Activated CD8-positive, alpha-beta T cell treated with anti-CD3 and anti-CD28 coated beads, Interleukin-2, amount 10 ng/mL, durations not matched to agents 7 days and 5 days (primary cell): ENCODE results near the gene MPP2. TPM values are rescaled to one million over a fixed set of nuclear protein-coding genes. Genes with fewer than 3 reads are reported as not detected.

Experiments used
- ATAC-seq: fragments of 150-1000 bp; cut with Tn5 transposase; one replicate; pipeline ENCODE4 v1.10.0; 2021; ENCODE audit warnings: moderate library complexity
- CTCF ChIA-PET: fragments of 350-600 bp; sonication (Branson Sonifier 250); formaldehyde crosslinking; loops from one replicate; lab custom pipeline; 2021; ENCODE audit warnings: antibody characterized with exemption; lab: Charles Lee
- POLR2A ChIA-PET: fragments of 350-600 bp; sonication (Branson Sonifier 250); formaldehyde crosslinking; loops from one replicate; lab custom pipeline; 2021; ENCODE audit warnings: antibody characterized with exemption; lab: Charles Lee
- DNase-seq: peaks from one replicate; pipeline ENCODE4 v3.0.0-alpha.2; 2020
- H3K27ac Mint-ChIP-seq: one replicate; pipeline ENCODE4 v1.8.0; 2021; ENCODE audit warnings: mild to moderate bottlenecking, mixed read lengths
- H3K27me3 Mint-ChIP-seq: one replicate; pipeline ENCODE4 v1.8.0; 2021; ENCODE audit warnings: low read depth, mixed read lengths
- H3K36me3 Mint-ChIP-seq: one replicate; pipeline ENCODE4 v1.8.0; 2021; ENCODE audit warnings: low read depth, mixed read lengths
- H3K4me1 Mint-ChIP-seq: one replicate; pipeline ENCODE4 v1.8.0; 2021; ENCODE audit warnings: low read depth, mixed read lengths
- H3K4me3 Mint-ChIP-seq: one replicate; pipeline ENCODE4 v1.8.0; 2021; ENCODE audit warnings: mild to moderate bottlenecking, mixed read lengths
- H3K9me3 Mint-ChIP-seq: one replicate; pipeline ENCODE4 v1.8.0; 2022; ENCODE audit warnings: mixed read lengths; ENCODE audit not compliant: insufficient read depth
- total RNA-seq, 2 experiments: library from RNA; stranded (reverse); gene quantifications; one replicate each; pipeline ENCODE4 v1.2.3, GENCODE V29; 2021

MPP2 gene
- total RNA-seq, 2 experiments from 2014 or later, result 1.2 to 1.8 TPM

DNA sequence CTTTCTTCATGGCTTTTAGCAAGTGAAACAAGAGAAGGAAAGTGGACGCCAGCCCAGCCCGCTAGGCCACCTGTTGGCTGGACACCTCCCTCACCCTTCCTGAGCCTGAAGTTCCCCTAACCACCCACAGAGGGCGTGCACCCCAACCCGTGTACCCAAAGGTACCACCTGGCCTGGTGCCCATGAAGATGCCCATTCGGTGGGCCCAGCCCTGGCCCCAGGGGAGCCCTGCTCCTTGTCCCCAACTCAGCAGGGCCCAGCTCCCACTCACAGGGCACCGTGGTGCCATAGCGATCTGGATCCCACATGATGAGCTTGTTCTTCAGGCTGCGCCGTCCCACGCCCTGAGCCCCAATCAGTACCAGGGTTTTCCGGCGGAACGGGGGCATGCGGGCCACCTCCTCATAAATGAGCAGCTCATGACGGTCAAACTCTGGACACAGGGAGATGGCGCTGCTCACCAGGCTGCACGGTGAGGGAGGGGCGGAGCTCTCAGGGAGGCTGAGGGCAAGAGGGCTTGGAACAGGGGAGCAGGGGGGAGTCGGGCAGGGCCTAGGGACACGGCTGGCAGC lies 26.8 kb downstream of the MPP2 start:
- peak; percentile 59 for ATAC-seq
- Mint-ChIP-seq H3K36me3 (no peaks in the 10 kb centered on the region), H3K27ac (no peak overlapping the region), H3K9me3 (no peaks in the 10 kb centered on the region), H3K27me3 (peaks cover 2% of the 10 kb centered on the region), H3K4me1 (peaks cover 2% of the 10 kb centered on the region), H3K4me3 (no peak overlapping the region)
- DNase-seq, result peak; percentile 57
- POLR2A ChIA-PET, result interaction anchor here (0.6 kb wide), 1 partner anchor 408 kb away, joined by 3 read pairs; no protein-coding TSS in a partner anchor
- CTCF ChIA-PET, result interaction anchor here (0.8 to 4.7 kb wide), 16 partner anchors 9 to 243 kb away, joined by 3 to 38 read pairs (median 4); partner anchors contain the start of gene HDAC5

GRCh38 chr17:43879723-43880419 lies 27.5 kb downstream of the MPP2 start:
- ChIA-PET POLR2A (interaction anchor here (0.6 kb wide), 1 partner anchor 409 kb away, joined by 3 read pairs; no protein-coding TSS in a partner anchor), CTCF (interaction anchor here (1.0 to 4.7 kb wide), 16 partner anchors 9 to 244 kb away, joined by 3 to 38 read pairs (median 4); partner anchors contain the start of genes HDAC5 and PPY)
- no peak for DNase-seq

DNA sequence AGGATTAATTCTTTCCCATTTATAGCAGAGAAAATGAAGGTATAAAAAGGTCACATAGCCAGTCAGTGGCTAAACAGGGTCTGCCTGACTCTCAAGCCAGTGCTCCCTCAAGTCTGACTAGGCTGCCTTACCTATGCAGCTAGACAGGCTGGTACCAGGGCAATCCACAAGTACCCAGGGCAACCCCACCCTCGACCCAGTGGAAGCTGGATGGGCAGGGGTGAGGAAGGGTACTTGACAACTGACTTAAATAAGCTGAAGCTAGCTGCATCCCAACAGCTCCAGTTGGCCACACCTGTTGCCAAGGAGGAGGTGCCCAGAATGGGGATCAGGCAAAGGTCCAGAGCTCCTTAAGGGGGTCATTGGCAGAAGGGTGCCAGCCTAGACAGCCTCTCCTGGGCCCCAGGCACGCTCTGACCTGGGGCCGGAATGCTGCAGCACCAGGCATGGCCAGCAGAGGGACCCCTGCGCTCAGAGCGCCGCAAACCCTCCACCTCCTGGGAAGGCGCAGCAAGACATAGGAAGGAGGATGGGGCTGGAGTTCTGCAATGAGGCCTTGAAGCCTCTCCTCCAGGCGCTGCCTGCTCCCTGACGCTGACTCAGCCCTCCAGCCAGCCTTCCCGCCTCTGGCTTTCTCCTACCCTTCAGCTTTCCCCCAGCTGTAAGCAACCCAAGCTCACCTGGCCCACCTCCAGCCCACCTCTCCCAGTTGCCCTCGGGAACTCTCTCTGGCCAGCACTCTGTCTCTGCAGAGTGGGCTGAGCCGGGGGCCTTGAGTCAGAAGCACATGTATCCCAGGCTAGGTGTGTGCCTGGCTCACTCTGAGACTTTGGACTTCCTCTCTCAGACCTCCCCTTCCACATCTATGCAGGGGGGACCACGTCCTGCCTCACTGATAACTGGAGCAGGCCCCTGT lies 28.8 kb downstream of the MPP2 start:
- ChIA-PET CTCF (interaction anchor here (0.7 to 4.7 kb wide), 25 partner anchors 11 to 498 kb away, joined by 3 to 38 read pairs (median 6); partner anchors contain the start of genes ETV4, MPP2 and PPY), POLR2A (no interaction called here)
- Mint-ChIP-seq H3K9me3 (no peaks in the 10 kb centered on the region), H3K4me1 (peaks cover 2% of the 10 kb centered on the region), H3K36me3 (no peaks in the 10 kb centered on the region), H3K27ac (no peak overlapping the region), H3K27me3 (peaks cover 2% of the 10 kb centered on the region), H3K4me3 (no peak overlapping the region)
- DNase-seq (peak; percentile 70), ATAC-seq (peak; percentile 83)

More at GRCh38 chr17:43879723-43880419, 27.5 kb downstream of the MPP2 start:
- no peak overlapping the region for H3K4me3 Mint-ChIP-seq
- H3K36me3 Mint-ChIP-seq, result no peaks in the 10 kb centered on the region
- no peak overlapping the region for H3K27ac Mint-ChIP-seq
- H3K27me3 Mint-ChIP-seq, result peaks cover 2% of the 10 kb centered on the region
- ATAC-seq, result no peak
- H3K4me1 Mint-ChIP-seq, result peaks cover 2% of the 10 kb centered on the region
- H3K9me3 Mint-ChIP-seq, result no peaks in the 10 kb centered on the region

DNA sequence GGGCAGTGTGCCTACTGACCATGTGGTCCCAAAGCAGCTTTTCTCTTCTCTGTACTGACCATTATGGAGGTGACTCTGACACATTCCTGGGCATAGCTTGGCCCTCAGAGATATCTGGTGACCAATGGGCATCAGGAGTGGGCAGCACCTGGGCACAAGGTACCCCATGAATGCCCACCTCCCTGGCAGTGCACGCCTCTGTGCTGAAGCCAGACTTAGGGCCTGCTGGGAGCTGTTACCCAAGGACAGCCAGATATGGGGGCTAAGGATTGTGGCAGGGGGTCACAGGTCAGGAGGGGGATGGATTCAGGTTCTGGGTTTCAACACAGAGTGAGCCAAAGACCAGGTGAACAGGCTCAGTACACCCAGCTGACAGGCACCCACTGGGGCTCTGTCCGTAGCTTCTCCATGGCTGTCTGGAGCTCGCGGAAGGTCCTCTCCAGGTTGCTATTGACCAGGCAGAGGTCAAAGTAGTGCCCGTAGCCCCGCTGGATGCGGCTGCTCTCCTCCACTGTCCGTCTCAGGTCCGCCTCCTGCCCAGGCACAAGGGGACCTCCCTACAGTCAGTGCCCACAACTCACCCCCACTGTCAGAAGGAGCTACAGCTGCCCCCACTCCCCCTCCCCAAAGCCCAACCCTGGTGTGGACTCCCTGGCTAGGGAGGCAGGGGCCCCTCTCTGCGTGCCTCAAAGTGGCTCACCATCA lies 29.7 kb downstream of the MPP2 start:
- ChIA-PET CTCF (interaction anchor here (0.9 to 4.7 kb wide), 21 partner anchors 10 to 499 kb away, joined by 3 to 38 read pairs (median 7); partner anchors contain the start of genes ETV4, MPP2 and PPY), POLR2A (no interaction called here)
- no peaks in the 10 kb centered on the region for H3K36me3 Mint-ChIP-seq
- no peaks in the 10 kb centered on the region for H3K9me3 Mint-ChIP-seq
- no peak overlapping the region for H3K27ac Mint-ChIP-seq
- peaks cover 6% of the 10 kb centered on the region for H3K27me3 Mint-ChIP-seq
- H3K4me3 Mint-ChIP-seq, result no peak overlapping the region
- DNase-seq (no peak), ATAC-seq (no peak)
- peaks cover 2% of the 10 kb centered on the region for H3K4me1 Mint-ChIP-seq

- H3K4me1 Mint-ChIP-seq, result peaks cover 2% of the 10 kb centered on the region
- H3K4me3 Mint-ChIP-seq, result no peak overlapping the region
- ChIA-PET CTCF (interaction anchor here (1.3 to 4.7 kb wide), 8 partner anchors 9 to 167 kb away, joined by 3 to 38 read pairs (median 14); partner anchors contain the start of gene MPP2), POLR2A (no interaction called here)
- H3K36me3 Mint-ChIP-seq, result no peaks in the 10 kb centered on the region
- H3K27ac Mint-ChIP-seq, result no peak overlapping the region
- no peaks in the 10 kb centered on the region for H3K9me3 Mint-ChIP-seq
- DNase-seq, result no peak
- H3K27me3 Mint-ChIP-seq, result peaks cover 11% of the 10 kb centered on the region
- no peak for ATAC-seq
Observed at GRCh38 chr17:43877031-43877430, 30.3 kb downstream of the MPP2 start.

DNA sequence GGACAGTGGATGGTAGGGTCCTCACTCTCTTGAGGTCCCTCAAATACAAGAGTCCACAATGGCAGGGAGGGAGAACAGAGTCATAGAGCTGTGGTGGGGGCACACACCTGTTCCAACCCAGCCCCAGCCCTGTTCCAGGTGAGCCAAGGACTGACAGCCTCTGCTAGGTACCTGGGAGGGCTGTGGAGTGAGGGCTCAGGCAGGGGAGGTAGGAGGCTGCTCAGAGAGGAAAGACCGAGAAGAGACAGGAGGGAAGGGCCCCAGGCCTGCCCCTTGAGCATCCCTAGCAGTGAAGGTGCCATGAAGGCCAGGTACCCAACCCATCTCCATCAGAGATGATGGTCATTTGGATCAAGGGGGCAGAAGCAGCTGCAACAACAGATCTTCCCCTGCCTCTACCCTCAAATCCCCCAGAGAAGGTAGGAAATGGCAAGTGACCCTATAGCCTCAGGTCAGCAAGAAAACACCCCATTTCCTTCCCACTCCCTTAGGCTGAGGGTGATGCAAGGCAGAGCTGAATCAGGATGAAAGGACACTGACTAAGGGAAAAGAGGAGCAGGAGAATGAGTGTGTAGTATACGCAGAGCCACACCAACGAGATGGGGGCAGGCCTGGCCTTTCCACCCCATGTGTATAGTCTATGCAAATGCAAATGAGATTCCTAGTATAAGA lies 31.7 kb downstream of the MPP2 start:
- Mint-ChIP-seq H3K4me1 (peaks cover 2% of the 10 kb centered on the region), H3K36me3 (no peaks in the 10 kb centered on the region), H3K9me3 (no peaks in the 10 kb centered on the region), H3K27ac (no peak overlapping the region), H3K4me3 (no peak overlapping the region), H3K27me3 (peaks cover 11% of the 10 kb centered on the region)
- POLR2A ChIA-PET, result no interaction called here
- ATAC-seq (no peak), DNase-seq (no peak)
- CTCF ChIA-PET, result no interaction called here

- H3K36me3 Mint-ChIP-seq, result no peaks in the 10 kb centered on the region
- ChIA-PET CTCF (no interaction called here), POLR2A (no interaction called here)
- peaks cover 14% of the 10 kb centered on the region for H3K27me3 Mint-ChIP-seq
- DNase-seq, result no peak
- H3K27ac Mint-ChIP-seq, result no peak overlapping the region
- no peak for ATAC-seq
- H3K9me3 Mint-ChIP-seq, result no peaks in the 10 kb centered on the region
- no peak overlapping the region for H3K4me3 Mint-ChIP-seq
- peaks cover 2% of the 10 kb centered on the region for H3K4me1 Mint-ChIP-seq
Observed at GRCh38 chr17:43874293-43874692, 33.0 kb downstream of the MPP2 start.

DNA sequence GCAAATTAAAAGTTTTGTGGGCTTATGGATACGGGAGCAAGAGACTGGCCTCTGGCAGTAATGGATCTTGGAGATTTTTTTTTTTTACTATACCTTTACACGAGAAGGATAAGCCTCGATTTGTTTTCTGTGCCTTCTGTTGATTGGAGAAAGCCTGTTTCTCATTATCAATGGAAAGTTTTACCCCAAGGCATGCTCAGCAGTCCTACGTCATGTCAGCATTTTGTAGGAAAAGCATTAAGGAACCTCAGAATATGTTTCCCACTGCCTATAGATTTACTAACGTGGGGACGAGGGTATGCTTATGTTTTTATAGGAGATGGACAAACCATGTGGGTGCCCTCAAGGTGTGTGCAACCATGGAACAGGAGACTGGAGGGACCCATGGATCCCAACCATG lies 33.5 kb downstream of the MPP2 start:
- POLR2A ChIA-PET, result no interaction called here
- CTCF ChIA-PET, result no interaction called here

DNA sequence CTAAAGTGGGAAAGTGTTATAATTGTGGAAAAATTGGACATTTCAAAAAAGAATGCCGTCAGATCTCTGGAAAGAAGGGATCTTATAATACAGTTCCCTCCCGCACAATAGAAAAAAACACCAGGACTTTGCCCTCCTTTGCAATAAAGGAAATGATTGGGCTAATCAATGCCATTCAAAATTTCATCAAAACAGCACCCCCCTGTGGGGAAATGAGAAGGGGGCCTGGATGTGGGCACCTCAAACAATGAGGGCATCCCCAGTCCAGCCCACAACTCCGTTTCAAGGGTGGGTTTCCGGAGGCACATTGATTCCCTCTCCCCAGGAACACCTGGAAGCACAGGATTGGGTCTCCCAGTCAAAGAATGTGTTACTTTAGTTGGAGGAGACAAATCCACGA lies 34.2 kb downstream of the MPP2 start:
- ChIA-PET POLR2A (no interaction called here), CTCF (no interaction called here)
- Mint-ChIP-seq H3K9me3 (no peaks in the 10 kb centered on the region), H3K27me3 (peaks cover 21% of the 10 kb centered on the region), H3K4me3 (no peak overlapping the region), H3K4me1 (no peaks in the 10 kb centered on the region), H3K36me3 (no peaks in the 10 kb centered on the region), H3K27ac (no peak overlapping the region)
- no peak for DNase-seq
- no peak for ATAC-seq

More for the DNA sequence above, 33.5 kb downstream of the MPP2 start:
- ATAC-seq (no peak), DNase-seq (no peak)
- peaks cover 14% of the 10 kb centered on the region for H3K27me3 Mint-ChIP-seq
- no peaks in the 10 kb centered on the region for H3K36me3 Mint-ChIP-seq
- H3K4me3 Mint-ChIP-seq, result no peak overlapping the region
- H3K9me3 Mint-ChIP-seq, result no peaks in the 10 kb centered on the region
- no peak overlapping the region for H3K27ac Mint-ChIP-seq
- peaks cover 1% of the 10 kb centered on the region for H3K4me1 Mint-ChIP-seq

DNA sequence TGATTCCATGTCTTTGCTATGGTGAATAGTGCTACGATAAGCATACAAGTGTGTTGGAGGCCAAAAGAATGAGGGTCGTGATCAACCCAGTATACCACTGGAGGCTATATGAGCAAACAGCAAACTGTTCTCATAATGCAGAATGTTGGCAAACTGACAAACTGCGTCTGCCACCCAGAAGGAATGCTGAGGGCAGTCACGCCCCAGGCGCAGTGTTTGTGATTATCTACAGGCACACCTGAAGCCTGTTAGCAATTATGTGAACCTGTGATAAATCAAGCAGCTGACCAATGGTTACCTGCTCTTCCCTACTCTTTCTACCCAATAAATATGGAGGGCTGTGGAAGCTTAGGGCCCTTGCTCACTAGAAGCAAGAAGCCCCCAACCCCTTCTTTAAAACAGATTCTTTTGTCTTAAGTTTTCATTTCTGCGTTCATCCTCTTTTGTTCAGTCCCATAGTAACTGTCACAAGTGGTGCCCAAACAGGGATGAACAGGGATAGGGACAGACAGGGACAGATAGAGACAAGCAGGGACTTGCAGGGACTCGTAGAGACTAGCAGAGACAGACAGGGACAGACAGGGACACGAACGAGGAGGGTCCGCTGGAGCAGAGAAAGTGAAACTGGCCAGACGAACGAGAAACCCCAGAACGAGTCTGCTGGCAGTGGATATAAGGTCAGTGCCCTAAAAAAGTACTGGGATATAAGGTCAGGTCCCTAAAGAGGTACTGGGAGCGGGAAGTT lies 35.2 kb downstream of the MPP2 start:
- ATAC-seq (no peak), DNase-seq (no peak)
- H3K36me3 Mint-ChIP-seq, result no peaks in the 10 kb centered on the region
- no peak overlapping the region for H3K27ac Mint-ChIP-seq
- CTCF ChIA-PET, result interaction anchor here (1.7 kb wide), 1 partner anchor 8 kb away, joined by 5 read pairs; no protein-coding TSS in a partner anchor
- H3K27me3 Mint-ChIP-seq, result peaks cover 27% of the 10 kb centered on the region
- no peaks in the 10 kb centered on the region for H3K9me3 Mint-ChIP-seq
- H3K4me1 Mint-ChIP-seq, result no peaks in the 10 kb centered on the region
- no peak overlapping the region for H3K4me3 Mint-ChIP-seq
- POLR2A ChIA-PET, result no interaction called here
